ENCODE data around the gene PTF1A.

The PTF1A gene

GRCh38 chr10:23187155-23187554, 5.0 kb upstream of the PTF1A start:
- no peak for DNase-seq

DNA sequence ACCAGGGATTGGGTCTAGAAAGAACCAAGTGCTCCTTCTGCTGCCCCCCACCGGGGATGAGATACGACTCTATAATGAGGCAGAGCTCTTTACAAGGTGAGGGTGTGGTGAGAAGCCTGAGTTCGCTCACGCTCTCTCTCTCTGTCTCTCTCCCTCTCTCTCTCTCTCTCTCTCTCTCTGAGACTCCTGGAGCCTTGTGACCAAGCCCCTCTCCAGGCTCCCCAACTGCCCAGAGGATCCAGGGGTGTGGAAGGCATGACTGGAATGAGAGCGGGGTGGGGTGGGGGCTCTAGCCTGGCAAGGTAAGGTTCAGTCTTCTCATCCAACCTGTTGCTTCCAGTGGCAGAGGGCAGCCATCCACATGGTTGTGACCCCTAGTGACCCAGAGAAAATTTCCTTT, 3.1 kb upstream of the PTF1A start:
- no peak for DNase-seq

DNA sequence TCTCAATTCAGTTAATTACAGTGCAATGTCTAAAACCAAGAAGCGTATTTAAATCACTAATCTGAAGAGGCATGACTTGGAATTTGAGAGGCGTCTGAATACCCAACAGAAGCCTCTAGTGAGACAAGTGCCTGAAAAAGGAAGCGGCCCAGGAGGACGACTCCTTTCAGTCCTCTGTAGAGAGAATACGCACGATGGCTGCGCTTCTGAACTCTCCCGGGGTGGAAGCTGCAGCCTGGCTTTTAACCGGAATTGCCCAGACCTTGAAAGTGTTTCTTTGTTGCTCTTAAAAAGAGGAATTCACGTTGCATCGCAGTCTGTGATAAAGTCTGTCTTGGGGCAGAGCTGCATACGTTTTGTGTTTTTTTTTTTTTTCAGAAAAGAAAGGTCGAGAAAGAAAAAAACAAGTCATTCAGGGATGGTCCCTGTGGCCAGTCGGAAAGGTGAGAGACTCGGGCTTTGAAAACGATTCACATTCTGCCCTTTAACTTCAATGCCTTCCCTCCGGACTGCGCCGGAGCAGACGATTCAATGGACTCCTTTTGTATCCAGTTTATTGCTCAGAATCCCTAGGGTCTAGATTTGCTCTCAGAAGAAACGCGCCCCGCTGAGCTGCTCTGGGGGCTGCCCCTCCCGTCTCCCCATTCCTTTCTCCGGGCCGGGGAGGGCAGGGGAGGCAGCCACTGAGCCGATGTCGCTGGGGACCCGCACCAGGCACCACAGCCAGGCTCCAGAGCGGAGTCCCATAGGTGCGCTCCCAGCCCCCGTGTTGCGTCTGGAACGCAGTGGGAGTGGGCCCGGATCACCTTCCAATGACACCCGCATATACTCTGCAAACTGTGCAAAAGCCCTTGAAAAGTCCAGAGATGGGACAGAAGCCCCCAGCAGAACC, 994 bp upstream of the PTF1A start:
- DNase-seq = no peak

DNA sequence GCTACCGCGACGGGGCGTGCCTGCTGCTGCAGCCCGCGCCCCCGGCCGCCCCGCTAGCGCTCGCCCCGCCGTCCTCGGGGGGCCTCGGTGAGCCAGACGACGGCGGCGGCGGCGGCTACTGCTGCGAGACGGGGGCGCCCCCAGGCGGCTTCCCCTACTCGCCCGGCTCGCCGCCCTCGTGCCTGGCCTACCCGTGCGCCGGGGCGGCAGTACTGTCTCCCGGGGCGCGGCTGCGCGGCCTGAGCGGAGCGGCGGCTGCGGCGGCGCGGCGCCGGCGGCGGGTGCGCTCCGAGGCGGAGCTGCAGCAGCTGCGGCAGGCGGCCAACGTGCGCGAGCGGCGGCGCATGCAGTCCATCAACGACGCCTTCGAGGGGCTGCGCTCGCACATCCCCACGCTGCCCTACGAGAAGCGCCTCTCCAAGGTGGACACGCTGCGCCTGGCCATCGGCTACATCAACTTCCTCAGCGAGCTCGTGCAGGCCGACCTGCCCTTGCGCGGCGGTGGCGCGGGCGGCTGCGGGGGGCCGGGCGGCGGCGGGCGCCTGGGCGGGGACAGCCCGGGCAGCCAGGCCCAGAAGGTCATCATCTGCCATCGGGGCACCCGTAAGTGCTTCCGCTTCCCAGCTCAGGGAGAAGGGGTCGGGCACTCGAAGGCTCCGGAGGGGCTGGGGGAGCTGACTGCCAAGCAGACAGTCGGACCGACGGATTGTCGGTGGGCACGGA, 761 bp downstream of the PTF1A start:
- DNase-seq = no peak

GRCh38 chr10:23193435-23194074, 1.4 kb downstream of the PTF1A start:
- no peak for DNase-seq

DNA sequence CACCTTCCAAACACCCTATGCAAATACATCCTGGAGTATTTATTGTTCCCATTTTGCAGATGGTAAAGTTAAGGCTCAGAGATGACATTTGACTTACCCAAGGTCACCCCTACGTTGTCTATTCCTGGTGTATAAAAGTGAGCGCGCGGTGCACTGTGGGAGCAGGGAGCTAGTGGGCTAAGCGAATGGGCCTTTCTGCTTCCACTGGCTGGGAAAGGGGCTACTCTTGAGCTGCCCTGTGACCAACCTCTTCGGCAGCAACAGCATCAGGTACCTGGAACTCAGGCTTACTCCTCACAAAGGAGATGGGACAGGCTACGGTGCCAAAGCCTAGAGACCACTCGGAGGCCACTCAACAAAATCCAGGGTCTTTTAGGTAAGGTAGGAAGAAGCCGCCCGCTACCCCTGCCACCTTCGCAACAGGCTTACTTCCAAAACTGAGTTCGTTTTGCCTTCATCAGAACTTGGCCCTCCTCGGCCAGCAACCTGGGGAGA, 2.4 kb downstream of the PTF1A start:
- no peak for DNase-seq

DNA sequence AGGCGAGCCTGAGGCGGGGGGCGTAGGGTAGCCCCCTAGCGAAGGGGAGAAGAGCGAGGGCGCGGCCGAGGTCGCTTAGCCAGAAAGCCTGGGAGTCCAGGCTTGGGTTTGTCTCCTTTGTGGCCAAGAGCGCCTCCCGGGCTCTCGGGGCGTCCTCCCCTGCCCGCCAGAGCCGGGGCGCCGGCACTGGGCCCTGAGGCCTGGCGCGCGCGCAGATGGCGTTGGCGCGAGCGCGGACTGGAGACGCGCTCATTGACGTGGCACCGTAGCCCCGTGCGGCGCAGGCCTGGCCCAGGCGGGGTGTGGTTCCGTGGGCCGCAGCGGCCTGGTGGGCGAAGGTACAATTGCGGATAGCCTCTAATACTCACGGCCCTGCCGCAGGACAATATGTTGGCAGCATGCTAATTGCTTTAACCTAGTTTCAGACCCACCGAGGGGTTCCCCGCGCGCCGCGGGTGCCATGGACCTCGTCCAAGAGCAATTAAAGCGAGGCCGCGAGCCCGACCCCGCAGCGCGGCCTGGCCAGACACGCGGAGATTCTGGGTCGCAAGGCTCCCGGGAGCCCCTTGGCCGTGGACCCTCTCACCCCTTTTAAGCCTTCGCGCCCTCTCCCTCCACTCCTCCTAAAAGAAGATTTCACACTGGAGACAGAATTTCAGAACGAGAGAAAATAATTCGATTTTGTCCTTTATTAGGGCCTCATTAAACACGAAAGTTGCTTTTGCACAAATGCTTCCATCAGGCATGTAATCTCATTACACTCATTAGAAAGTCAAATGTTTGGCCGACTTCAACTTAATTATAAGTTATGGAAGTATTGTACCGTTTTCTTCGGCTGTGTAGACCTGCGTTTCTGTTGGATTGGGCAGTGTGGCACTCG, 3.1 kb downstream of the PTF1A start:
- DNase-seq = no peak

- no peak for DNase-seq
These were observed 3.9 kb downstream of the PTF1A start for GRCh38 chr10:23195846-23196600.

- DNase-seq = no peak
These were observed 4.8 kb downstream of the PTF1A start for GRCh38 chr10:23196915-23197314.

DNA sequence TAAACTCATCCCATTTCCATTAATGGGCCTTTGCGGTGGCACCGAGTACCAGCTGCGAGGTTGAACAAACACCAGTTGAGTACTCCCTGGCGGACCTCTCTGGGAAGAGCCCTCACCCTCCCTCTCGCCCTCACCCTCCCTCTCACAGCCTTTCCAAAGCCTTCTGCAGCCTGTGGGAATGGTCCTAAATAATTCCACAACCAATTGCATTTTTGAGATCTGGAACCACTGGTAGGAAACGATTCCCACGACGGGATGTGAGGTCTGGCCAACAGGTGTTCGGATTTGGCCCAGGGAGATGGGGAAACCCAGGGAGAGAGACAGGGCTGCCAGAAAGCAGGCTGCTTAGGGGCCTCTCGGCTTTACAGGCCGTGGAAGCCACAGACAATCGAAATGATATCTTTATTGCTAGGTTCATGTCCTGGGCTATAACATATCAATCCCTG, 5.3 kb downstream of the PTF1A start:
- no peak for DNase-seq

DNA sequence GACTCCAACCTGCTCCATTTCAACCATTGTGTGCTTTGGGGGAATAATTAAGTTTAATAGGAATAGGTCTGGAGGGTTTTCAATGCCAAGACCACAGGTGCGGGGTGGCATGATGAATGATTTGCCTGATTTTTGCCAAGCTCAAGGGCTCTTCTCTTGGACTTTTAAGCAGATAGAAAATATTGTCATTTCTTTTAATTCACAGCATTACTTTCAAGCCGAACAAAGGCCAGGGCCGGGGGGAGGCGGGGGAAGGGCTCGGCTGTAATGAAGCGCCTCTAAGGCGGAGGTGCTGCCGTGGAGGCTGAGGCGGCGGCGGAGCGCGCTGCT, 6.5 kb downstream of the PTF1A start:
- DNase-seq = no peak

- no peak for DNase-seq
These were observed 7.0 kb downstream of the PTF1A start for GRCh38 chr10:23198940-23199767.

DNA sequence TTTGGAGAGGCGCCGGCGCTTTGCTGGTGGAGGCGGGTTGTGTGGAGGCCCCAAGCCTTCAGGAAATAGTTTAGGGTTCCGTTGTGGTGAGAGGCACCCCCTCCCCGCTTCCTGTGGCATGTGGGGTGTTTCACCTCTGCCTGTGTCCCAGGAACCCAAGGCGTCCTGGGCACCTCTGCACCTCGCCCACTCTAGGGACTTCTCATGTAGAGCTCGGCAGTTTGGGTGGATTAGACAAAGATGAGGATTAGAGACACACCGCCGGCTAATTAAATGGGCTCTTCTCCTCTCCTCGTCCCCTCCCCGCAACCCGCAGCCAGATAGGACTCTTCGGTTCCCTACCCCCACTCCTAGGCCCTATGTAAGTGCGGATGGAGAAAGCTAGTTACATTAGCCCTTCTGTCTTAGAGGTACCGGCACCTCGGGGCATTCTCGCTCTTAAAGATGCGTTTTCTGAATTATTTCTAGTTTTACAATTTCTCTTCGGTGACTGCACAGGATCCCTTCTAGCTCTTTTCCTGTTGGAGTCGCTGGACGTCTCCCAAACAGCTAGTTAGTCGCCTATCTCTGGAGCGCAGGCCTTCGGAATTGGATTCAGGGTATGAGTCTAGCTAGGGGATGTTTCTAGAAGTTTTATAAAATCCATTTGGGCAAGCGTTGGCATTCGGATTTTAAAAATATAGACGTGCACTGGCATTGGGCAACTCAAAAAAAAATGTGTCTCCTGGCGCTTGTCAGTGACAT, 7.8 kb downstream of the PTF1A start:
- DNase-seq = no peak

GRCh38 chr10:23200586-23200985, 8.5 kb downstream of the PTF1A start:
- DNase-seq = no peak

- DNase-seq = no peak
These were observed 9.0 kb downstream of the PTF1A start for GRCh38 chr10:23200997-23201652.

GRCh38 chr10:23201837-23202236, 9.7 kb downstream of the PTF1A start:
- DNase-seq = no peak

DNA sequence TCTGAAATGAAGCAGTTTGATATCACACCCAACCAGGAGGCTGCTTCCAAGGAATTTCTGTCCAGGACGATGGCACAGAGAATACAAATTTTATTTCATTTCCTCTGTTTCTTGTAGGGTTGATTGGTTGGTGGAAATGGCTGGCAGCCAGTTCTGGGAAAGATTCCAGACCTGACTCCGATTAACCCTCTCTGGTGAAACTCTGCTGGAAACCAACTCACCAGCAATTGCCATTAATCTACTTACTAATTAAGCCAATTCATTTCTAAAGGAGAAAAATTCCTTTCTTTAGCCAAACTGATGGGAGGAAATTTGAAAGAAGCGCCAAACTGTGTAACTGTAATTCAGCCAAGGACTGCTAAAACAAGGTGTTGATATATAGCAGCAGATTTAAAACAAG, 10.7 kb downstream of the PTF1A start:
- DNase-seq = no peak

DNA sequence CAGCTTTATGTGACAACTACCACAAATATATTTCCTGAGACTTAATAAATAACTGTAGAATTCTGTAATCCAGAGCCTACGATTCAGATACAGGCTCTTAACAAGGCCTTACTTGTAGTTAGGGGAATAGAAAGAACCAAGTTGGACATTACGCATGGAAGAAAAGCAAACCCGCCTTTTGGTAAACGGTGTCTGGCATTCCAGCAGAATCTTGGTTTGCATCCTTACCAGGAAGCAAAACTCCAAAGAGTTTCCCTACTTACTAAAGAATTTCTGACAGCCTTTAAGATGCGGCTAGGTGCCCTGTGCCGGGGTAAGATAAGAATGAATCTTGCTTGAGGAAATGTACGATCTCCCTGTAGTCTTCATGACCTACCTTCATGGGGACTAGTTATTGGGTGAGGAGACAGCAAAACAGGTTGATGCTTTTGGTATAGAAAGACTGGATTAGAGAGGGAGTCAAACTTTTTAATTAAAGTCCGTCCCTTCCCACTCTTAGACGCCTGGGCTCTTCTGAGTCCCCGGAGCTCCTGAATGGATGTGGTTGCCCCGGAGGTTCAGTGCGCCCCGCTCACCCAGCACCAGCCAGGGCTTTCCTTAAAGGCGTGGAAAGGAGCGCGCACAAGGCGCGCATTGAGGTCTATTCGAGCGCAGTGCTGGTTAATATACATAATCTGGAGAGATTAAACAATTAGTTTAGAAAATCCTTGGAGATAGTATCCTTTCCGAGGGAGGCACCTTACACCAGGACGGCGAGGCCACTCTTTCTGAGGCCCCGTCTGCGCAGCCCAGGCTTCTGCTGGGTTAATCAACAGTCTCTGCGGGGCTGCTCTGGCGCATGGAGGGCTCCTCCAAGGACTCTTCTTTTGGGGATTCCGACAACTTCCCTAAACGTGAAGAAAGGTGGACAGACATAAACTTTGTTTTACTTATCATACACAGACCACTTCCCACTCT, 11.5 kb downstream of the PTF1A start:
- DNase-seq = no peak

Data from GF-D8 (cell line).